ENCODE data around the gene NFX1. TPM values are rescaled to one million over a fixed set of nuclear protein-coding genes. Genes with fewer than 3 reads are reported as not detected.
A peak's percentile ranks its signal among the peaks of the same experiment; 100 is the strongest.
"Not testable (repeated sequence)": the region's sequence is repeated elsewhere in the genome, so short reads cannot be mapped to it uniquely, and the experiment has no call there.

NFX1 gene
- total RNA-seq, 1 donor from 2014 or later: 13.0 TPM

GRCh38 chr9:33386641-33386996, 96.3 kb downstream of the NFX1 start:
- not testable (repeated sequence) for H3K27ac Mint-ChIP-seq; H3K36me3 ChIP-seq; H2AFZ ChIP-seq (replicated peaks); H3K27me3 ChIP-seq; H3F3A ChIP-seq (ENCODE audit: low read depth); H4K20me1 ChIP-seq (ENCODE audit: low read depth); H3K27ac ChIP-seq; H3K9ac ChIP-seq; H3K9me3 ChIP-seq (ENCODE audit: low read depth); H3K4me2 ChIP-seq; DNase-seq (ENCODE audit: low spot score); H3K79me2 ChIP-seq (ENCODE audit: low read depth); H3K4me3 Mint-ChIP-seq; H3K9me3 Mint-ChIP-seq; H3K4me3 ChIP-seq; H3K36me3 Mint-ChIP-seq
- peaks cover 39% of the 10 kb centered on the region for H3K4me1 Mint-ChIP-seq
- peaks cover 14% of the 10 kb centered on the region for H3K4me1 ChIP-seq
- H3K27me3 Mint-ChIP-seq (ENCODE audit: insufficient read depth, low read depth): peaks cover 16% of the 10 kb centered on the region

DNA sequence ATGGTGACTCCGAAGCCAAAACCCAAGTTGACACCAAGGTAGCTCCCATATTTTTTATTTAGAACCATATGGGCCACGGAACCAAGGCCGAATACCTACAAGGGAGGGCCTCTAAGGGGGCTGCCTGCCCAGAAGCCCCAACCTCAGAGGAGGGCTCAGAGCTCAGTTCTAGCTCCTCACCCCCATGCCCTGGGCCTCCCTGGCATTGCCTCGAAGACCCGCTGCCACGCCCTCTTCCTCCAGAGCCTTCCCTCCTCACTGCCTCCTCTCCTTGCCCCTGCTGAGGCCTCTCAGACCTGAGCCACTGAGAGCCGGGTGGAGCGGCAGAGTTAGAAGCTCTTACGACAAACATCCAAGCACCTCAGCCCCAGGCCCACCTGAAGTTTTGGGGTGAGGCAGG, 96.7 kb downstream of the NFX1 start:
- not testable (repeated sequence) for H3F3A ChIP-seq (ENCODE audit: low read depth); H3K27ac ChIP-seq; H3K9me3 Mint-ChIP-seq; H3K4me3 Mint-ChIP-seq; H3K27me3 ChIP-seq; H3K79me2 ChIP-seq (ENCODE audit: low read depth); H3K4me2 ChIP-seq; H3K9me3 ChIP-seq (ENCODE audit: low read depth); H3K27ac Mint-ChIP-seq; H3K9ac ChIP-seq; H3K4me3 ChIP-seq; H2AFZ ChIP-seq (replicated peaks); H4K20me1 ChIP-seq (ENCODE audit: low read depth); H3K36me3 Mint-ChIP-seq; DNase-seq (ENCODE audit: low spot score); H3K36me3 ChIP-seq
- H3K4me1 Mint-ChIP-seq: peaks cover 41% of the 10 kb centered on the region
- H3K4me1 ChIP-seq: peaks cover 10% of the 10 kb centered on the region
- H3K27me3 Mint-ChIP-seq (ENCODE audit: insufficient read depth, low read depth): peaks cover 16% of the 10 kb centered on the region

- Histone ChIP-seq H3K4me2 (no peak overlapping the region), H3K27ac (no peak overlapping the region), H3K36me3 (no peaks in the 10 kb centered on the region), H3K4me1 (peaks cover 8% of the 10 kb centered on the region), H3K9ac (no peak overlapping the region), H3K27me3 (no peaks in the 10 kb centered on the region), H4K20me1 (ENCODE audit: low read depth) (no peaks in the 10 kb centered on the region), H3K9me3 (ENCODE audit: low read depth) (no peaks in the 10 kb centered on the region), H3K79me2 (ENCODE audit: low read depth) (no peaks in the 10 kb centered on the region), H2AFZ (replicated peaks) (peak overlapping the region; percentile 76), H3K4me3 (no peak overlapping the region), H3F3A (ENCODE audit: low read depth) (no peaks in the 10 kb centered on the region)
- no peak overlapping the region for H3K4me3 Mint-ChIP-seq
- H3K9me3 Mint-ChIP-seq: no peaks in the 10 kb centered on the region
- TF ChIP-seq EZH2 (IDR thresholded peaks at IDR 0.05): no peak
- TF ChIP-seq EZH2phosphoT487 (IDR thresholded peaks at IDR 0.05): no peak
- TF ChIP-seq CTCF (IDR thresholded peaks at IDR 0.05): no peak
- peaks cover 39% of the 10 kb centered on the region for H3K4me1 Mint-ChIP-seq
- DNase-seq (ENCODE audit: low spot score): peak; percentile 27
- no peaks in the 10 kb centered on the region for H3K36me3 Mint-ChIP-seq
- H3K27me3 Mint-ChIP-seq (ENCODE audit: insufficient read depth, low read depth): peaks cover 12% of the 10 kb centered on the region
- H3K27ac Mint-ChIP-seq: peak overlapping the region; percentile 1
Observed at GRCh38 chr9:33388110-33388994, 98.0 kb downstream of the NFX1 start.

- H3K9me3 ChIP-seq (ENCODE audit: low read depth); H3K27ac ChIP-seq; H2AFZ ChIP-seq (replicated peaks); H3K9me3 Mint-ChIP-seq; H3K4me3 ChIP-seq; H3K27me3 ChIP-seq; H3K4me1 ChIP-seq; H3K36me3 Mint-ChIP-seq; H3F3A ChIP-seq (ENCODE audit: low read depth); H3K79me2 ChIP-seq (ENCODE audit: low read depth); H3K9ac ChIP-seq; H3K36me3 ChIP-seq; H4K20me1 ChIP-seq (ENCODE audit: low read depth): not testable (repeated sequence)
- Mint-ChIP-seq H3K27ac (peak overlapping the region; percentile 85), H3K27me3 (ENCODE audit: insufficient read depth, low read depth) (peaks cover 12% of the 10 kb centered on the region), H3K4me1 (peaks cover 45% of the 10 kb centered on the region), H3K4me3 (peak overlapping the region; percentile 65)
- peak; percentile 62 for DNase-seq (ENCODE audit: low spot score)
- peak overlapping the region; percentile 22 for H3K4me2 ChIP-seq
Observed at GRCh38 chr9:33391111-33391771, 100.9 kb downstream of the NFX1 start.

DNA sequence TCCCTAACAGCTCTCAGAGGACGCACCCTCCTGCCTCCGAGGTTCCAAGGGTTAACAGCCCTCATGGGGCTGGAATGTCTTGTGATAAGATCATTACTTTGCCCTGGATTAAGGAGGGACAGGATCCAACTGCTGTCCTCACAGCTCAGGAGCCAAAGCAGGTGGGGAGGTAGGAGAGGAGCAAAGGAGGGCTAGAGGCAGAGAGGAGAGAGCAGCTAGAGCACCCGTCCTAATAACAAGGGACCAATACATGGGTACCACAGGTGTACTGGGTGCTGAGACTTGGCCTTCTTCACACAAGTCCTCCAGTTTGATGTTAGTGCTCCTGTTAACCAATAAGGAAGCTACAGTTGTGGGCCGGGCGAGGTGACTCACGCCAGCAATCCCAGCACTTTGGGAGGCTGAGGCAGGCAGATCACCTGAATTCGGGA, 102.3 kb downstream of the NFX1 start:
- H3K36me3 ChIP-seq; H3K27ac ChIP-seq; H3K9ac ChIP-seq; H3K79me2 ChIP-seq (ENCODE audit: low read depth); H4K20me1 ChIP-seq (ENCODE audit: low read depth); H2AFZ ChIP-seq (replicated peaks); H3K4me3 ChIP-seq; H3K9me3 Mint-ChIP-seq; H3K36me3 Mint-ChIP-seq; DNase-seq (ENCODE audit: low spot score); H3F3A ChIP-seq (ENCODE audit: low read depth); H3K4me3 Mint-ChIP-seq; H3K27me3 ChIP-seq; H3K4me1 ChIP-seq; H3K4me2 ChIP-seq; H3K27me3 Mint-ChIP-seq (ENCODE audit: insufficient read depth, low read depth); H3K9me3 ChIP-seq (ENCODE audit: low read depth): not testable (repeated sequence)
- Mint-ChIP-seq H3K4me1 (peaks cover 42% of the 10 kb centered on the region), H3K27ac (peak overlapping the region; percentile 72)
